Stimulated activated CD4-positive, alpha-beta T cell treated with anti-CD3 and anti-CD28 coated beads, Interleukin-4, amount 100 ng/mL, for 4 hours (primary cell): ENCODE results near the gene ELOVL3.

ENCODE experiments used
- DNase-seq, 2 experiments: peaks; one replicate each; pipeline ENCODE4 v3.0.0-alpha.2; 2020

Gene ELOVL3

DNA sequence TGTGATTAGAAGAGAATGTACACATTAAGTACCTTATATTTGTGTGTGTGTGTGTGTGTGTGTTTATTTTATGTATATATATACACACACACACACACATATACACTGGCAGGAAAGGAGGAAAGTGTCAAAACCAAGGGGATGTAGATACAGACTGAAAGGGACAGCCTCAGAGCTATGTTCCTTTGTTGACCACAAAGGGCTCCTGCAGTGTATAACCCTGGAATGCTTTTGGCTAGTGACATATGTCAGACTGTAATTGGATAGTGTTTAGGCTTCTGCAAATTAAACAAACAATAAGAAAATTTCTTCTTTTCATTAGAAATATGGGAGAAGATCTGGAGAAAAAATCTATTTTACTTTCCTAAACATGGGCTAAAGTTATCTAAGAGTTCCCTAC lies 35.1 kb downstream of the ELOVL3 start:
- DNase-seq = no peak

DNA sequence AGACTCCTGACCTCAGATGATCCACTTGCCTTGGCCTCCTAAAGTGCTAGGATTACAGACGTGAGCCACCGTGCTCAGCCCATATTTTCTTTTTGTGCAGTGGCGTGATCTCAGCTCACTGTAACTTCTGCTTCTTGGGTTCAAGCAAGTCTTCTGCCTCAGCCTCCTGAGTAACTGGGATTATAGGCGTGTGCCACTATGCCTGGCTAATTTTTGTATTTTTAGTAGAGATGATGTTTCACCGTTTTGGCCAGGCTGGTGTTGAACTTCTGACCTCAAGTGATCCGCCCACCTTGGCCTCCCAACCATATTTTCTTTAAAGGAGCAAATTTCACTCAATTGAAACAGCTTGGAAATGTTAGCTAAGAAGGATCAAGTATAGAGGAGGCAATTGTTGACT lies 35.7 kb downstream of the ELOVL3 start:
- no peak for DNase-seq

DNA sequence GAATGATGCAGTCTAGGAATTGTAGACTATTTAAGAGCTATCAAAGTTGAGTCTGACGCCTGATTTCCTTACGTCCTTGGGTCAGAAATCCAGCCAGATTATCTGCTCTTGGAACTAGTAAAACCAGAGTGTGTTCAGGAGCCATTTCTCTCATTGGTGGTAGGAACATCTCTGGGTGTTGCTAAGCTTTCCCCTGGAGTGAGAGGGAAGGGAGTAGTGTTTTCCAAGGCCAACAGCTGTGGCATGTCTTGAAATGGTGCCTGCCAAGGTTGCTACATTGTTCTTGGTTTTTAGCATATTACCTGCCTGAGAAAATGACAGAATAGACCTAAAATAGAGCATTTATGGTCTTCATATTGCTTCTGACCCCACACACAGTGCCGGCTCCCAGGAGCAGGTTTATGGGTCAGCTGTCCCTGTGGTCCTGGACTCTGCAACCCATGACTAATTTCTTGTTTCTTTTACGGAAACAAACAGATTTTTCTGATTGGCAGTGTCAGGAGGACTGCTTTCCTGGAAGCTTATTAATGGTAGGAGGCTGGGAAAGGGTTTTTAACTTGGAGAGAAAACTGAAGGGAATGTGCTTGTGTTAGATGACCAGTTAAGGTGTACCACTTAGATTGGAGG lies 36.8 kb downstream of the ELOVL3 start:
- no peak for DNase-seq

DNA sequence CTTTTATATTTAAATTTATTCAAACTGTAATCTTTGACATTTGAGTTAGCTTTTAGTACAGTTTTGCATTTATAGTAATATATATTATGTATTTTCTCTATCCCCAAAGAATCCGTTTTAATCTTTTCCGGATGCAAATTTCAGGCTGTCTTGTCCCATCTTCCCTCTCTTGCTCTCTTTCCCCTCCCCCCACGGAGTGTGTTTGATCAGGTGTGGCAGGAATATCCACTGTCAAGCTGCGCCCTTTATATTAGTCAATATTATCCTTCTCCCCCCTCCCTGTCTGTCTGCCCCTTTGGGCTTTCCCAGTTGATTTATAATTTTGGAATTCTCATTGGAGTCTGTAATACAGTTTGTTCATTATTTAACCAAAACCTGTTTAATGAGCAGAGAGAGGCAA lies 38.3 kb downstream of the ELOVL3 start:
- DNase-seq = no peak

DNA sequence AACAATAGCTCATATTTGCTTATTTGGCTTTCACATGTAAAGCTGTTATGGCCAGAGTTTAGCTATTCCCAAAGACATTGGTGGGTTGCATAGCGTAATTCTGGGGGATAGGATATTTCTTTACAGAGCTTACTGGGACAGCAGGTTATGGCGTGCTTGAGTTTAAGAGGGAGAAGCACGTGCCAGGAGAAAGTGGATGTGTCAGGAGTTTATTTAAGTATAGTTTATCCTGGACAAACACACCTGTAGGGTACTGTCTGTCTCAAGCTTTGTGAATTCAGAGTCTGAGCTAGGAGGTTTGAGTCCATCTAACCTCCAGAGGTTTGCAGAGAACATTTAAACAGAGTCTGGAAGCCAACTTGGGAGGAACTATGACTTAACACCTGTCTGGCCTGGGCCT lies 40.6 kb downstream of the ELOVL3 start:
- DNase-seq = no peak

DNA sequence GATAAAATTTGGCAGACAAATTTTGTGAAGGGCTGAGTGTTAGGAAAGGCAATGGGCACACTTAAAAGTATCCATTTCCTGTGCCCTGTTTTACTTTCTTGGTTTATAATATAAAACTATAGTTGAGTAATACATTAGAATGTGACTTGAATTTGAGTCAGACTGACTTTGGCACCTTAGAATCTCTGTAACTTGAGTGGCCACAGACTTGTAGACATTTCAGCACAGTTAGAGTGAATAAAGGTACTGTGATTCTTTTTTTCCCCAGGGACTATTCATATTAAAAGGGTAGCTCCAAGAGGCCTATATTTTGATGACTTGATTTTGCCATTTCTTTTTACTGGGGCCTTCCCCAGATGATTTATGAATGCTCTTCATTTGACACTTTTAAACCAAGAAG lies 41.6 kb downstream of the ELOVL3 start:
- DNase-seq = no peak

DNA sequence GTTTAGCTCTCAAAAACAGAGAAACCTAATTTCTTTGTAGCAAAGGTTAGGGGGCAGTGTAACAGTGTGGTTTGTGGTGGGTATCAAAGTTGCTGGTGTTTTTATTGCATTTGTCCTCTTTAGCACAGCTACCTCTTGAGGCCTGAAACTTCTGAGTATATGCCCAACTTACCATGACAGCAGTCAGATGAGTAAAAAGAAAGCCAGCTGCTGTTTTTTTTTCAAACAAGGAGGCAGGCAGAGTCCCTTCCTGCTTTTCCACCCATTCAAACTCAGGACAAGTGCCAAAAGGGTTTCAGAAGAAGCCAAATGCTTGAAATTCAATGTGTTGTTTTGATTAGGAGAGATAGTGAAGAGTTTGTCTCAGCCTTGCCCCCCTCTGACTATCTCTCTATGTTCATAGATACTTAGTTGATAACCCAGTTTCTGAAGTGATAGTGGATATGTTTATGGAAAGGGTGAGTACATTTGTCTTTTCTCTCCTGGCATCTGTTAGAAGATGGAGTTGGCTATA lies 42.3 kb downstream of the ELOVL3 start:
- DNase-seq = no peak

DNA sequence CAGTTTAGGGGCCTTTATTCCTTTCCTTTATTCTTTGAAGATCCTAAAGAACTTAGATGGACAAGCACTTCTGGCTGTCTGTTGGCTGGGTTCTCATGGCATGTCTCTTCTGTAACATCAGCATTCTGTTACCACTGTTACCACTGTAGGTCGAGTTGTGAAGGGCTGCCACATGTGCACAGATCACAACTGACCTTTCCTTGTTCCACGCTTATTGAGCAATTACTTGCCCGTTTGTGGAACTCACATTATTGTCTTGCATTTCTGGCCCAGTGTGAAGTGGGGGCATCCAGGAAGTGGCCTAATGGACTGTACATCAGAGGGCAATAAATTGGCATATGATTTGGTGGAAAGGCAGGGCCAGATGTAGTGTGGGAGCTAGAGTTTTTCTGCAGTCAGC lies 42.9 kb downstream of the ELOVL3 start:
- no peak for DNase-seq

DNA sequence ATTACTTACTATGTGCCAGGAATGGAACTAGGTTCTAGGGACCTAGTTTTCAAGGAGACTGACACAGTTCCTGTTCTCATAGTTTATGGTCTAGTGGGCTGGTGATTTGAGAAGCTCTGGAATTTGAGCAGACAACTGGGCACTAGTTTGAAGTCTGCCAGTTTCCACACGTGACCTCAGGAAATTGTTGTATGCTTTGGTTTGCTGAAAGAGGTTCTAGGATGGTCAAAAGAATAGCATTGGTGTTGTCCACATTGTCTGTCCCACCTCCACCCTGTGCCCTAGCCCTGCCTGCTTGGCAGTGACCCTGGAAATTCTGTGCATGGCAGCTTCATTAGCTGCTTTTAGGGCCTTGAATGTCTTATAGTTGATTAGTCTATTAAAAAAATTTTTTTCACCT lies 48.0 kb downstream of the ELOVL3 start:
- DNase-seq = no peak

DNA sequence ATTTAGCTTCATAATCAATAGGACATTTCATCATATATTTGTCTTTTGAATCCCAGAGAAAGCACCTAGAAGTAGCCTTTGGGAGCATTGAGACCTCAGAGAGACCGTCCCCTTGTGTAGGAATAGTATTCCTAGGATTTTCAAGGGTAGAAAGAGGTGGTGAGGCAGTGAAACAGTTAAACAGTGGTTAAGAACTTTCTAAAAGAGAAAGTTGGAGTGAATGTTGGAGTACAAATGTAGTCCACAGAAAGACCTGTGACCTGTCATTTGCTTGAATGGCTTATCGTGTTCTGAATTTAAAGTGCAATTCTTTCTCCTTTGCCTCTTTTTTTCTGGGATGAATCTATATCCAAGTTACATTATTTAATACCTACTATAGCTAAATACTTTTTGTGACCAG lies 49.2 kb downstream of the ELOVL3 start:
- DNase-seq = no peak

DNA sequence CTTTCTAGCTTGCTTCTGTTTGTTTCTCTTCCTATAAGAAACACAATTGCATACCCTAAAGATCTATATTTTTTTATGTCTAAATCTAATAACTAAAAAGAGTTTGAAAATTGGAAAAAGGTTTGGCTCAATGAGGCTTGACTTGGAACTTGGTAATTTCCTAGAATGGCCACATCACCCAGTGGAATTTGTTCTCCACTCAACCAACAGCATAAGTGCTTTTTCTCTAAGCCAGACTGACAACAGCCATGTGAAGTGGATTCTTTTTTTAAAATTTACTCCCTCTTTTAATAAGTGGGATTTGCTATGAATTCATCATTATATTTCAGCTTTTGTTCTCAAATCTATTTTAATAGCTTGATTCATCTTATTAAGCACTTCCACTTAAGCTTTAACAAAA lies 53.0 kb downstream of the ELOVL3 start:
- no peak for DNase-seq
